GM12865 (cell line): ENCODE measurements around the gene TSPAN14.

Source experiments
- DNase-seq: peaks from one replicate; pipeline ENCODE4 v3.0.0; 2010; ENCODE audit warnings: low read depth
- H3K4me3 ChIP-seq: 2 replicates; pipeline ENCODE4 v1.5.1; 2011; ENCODE audit warnings: mild to moderate bottlenecking, low read depth, low read length, control low read depth
- CTCF ChIP-seq: IDR thresholded peaks from 2 replicates; pipeline ENCODE4 v1.5.1; 2011; ENCODE audit warnings: low read length, control low read depth, low read depth, inconsistent platforms; ENCODE audit not compliant: insufficient read depth; ENCODE audit errors: missing control alignments

Gene TSPAN14

GRCh38 chr10:80569131-80569895 is 115.2 kb downstream of the TSPAN14 start:
- TF ChIP-seq CTCF, result no peak
- DNase-seq, result no peak

GRCh38 chr10:80571352-80571751 is 117.2 kb downstream of the TSPAN14 start:
- no peak for DNase-seq
- no peak for TF ChIP-seq CTCF
- no peak overlapping the region for H3K4me3 ChIP-seq

More at GRCh38 chr10:80569131-80569895, 115.2 kb downstream of the TSPAN14 start:
- H3K4me3 ChIP-seq, result no peak overlapping the region

- H3K4me3 ChIP-seq, result no peak overlapping the region
- no peak for DNase-seq
- no peak for TF ChIP-seq CTCF
Measured at GRCh38 chr10:80579181-80579763, 125.2 kb downstream of the TSPAN14 start.

DNA sequence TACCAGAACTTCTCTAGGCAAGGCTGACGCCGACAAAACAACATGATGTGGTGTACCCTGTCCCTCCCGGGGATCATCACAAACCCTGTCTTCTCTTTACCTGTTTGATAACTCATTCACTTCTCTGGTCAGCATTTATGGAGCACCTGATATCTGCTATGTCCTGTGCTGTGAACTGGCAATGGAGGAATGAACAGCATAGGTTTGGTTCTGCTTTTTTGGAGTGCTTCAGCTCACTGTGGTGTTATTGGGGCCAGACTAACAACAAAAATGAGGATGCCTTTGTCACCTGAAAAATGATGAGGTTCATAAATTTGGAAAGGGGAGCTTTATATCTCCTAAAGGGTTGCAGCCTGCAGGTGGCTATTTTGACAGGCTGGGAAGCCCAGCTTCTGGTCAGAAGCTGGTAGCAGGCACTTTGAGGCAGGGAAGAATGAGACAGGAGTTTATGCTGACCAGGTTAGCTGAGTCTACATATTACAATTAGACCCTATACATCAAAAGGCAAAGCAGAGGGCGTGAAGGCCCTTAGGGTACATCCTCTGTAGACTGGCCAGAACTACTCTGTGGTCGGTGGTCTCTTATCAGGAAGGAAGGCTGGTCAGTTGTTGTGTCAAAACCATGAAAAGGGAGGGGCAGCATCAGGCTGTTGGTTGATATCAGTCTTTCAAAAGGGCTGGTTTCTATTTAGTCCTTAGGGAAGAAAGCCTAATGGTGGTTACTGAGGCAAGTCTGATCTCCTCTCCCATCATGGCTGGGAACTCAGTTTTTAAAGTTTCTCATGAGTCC is 125.9 kb downstream of the TSPAN14 start:
- no peak for DNase-seq
- no peak for TF ChIP-seq CTCF
- no peak overlapping the region for H3K4me3 ChIP-seq

- DNase-seq, result no peak
- no peak for TF ChIP-seq CTCF
- H3K4me3 ChIP-seq, result no peak overlapping the region
Measured at GRCh38 chr10:80580638-80581468, 126.7 kb downstream of the TSPAN14 start.

DNA sequence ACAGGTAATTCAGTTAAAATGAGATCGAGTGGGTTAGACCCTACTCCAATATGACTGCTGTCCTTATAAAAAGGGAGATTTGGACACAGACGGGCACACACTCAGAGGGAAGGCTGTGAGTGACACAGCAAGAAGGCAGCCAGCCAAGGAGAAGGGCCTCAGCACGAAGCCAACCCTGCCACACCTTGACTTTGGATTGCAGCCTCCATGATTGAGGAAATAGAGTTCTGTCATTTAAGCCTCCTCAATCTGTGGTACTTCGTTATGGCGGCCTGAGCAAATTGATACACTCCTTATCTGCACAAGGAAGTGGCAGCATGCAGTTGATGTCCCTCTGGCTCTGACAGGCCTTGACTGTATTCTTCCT is 127.3 kb downstream of the TSPAN14 start:
- DNase-seq, result no peak
- no peak overlapping the region for H3K4me3 ChIP-seq
- no peak for TF ChIP-seq CTCF
